Stimulated activated CD8-positive, alpha-beta memory T cell treated with anti-CD3 and anti-CD28 coated beads, Interleukin-2, amount 100 ng/mL, for 48 hours (primary cell): ENCODE results near the gene DAB2IP.

Source experiments
- DNase-seq, 2 donors: peaks; one replicate each; pipeline ENCODE4 v3.0.0-alpha.2; 2020; ENCODE audit warnings: low read depth in 2 of 2

Gene DAB2IP

DNA sequence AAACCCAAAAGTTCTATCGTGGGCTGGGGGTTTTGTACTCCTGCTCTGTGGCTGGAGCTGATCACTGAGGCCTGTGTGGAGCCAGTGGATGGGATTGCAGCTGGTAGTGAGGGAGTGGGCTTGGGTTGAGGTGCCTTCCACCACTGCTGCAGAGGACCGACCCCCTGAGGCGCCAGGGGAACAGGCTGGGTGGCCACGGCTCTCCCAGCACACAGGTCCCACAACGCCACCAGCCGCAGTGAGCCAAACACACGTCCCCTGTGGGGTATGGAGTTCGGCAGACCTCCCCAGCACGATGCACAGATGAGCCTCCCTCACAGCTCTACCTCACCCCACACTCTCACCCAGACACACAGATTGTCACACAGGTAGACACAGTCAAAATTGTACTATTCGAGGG, 109.1 kb downstream of the DAB2IP start:
- DNase-seq: no peak

DNA sequence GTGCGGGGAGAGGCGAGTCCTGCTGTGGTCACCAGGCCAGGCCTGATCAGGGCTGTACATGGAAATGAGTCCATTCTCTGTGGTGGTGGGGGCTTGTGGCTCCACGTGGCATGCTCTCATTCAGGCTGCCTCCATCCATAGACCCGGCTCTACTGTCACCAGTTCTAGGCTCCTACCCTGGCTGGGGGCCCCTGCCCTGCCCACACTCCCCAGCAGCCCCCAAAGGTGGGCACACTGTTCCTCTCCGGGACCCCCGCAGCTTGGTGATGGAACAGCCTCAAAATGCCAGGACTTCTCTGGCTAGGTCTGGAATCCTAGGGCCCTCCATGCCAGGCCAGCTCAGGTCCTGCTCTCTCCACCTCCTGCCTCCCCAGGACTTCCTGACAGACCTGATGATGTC, 111.7 kb downstream of the DAB2IP start:
- DNase-seq: no peak

DNA sequence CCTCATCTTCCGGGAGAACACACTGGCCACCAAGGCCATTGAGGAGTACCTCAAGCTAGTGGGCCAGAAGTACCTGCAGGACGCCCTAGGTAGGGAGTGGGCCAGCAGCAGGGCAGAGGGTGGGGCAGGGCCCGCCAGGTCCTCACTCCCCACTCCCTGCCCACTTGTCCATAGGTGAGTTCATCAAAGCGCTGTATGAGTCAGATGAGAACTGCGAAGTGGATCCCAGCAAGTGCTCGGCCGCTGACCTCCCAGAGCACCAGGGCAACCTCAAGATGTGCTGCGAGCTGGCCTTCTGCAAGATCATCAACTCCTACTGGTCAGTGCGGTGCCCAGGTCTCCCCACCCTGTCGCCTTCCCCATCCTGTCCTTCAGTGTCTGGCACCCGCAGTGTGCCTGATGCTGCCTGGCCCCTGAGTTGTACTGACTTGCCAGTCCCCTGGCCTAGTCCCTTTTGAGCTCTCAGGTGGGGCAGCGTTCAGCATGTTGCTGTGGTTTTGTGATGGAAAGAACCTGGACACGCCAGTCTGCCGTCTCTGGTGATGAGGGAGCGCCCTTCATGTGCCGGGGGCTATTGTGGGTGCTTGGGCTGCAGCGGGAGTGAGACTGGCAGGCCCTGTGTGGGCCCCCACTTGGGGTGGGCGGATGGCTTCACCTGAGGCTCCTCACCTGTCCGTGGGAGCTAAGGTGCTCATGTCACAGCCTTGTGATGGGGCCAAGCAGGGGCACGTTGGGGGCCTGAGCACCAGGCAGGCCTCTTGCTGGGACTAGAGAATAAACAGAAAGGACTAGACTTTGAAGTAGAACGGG, 112.3 kb downstream of the DAB2IP start:
- no peak for DNase-seq

DNA sequence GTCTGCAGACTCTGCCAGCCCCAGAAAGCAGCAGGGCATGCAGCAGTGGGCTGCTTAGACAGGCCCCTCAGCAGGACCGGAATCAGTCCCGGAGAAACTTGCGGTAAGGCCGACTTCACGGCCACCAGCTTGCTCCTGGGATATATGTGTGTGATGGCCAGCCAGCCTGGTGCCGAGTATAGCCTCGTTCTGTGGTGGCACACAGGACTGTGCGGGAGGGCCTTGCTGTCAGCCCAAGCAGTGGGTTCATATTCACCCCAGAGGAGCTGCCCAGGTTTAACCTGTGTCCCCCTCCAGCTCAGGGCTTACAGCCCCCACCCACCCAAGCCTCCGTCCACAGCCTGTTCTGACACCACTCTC, 112.9 kb downstream of the DAB2IP start:
- DNase-seq: no peak

DNA sequence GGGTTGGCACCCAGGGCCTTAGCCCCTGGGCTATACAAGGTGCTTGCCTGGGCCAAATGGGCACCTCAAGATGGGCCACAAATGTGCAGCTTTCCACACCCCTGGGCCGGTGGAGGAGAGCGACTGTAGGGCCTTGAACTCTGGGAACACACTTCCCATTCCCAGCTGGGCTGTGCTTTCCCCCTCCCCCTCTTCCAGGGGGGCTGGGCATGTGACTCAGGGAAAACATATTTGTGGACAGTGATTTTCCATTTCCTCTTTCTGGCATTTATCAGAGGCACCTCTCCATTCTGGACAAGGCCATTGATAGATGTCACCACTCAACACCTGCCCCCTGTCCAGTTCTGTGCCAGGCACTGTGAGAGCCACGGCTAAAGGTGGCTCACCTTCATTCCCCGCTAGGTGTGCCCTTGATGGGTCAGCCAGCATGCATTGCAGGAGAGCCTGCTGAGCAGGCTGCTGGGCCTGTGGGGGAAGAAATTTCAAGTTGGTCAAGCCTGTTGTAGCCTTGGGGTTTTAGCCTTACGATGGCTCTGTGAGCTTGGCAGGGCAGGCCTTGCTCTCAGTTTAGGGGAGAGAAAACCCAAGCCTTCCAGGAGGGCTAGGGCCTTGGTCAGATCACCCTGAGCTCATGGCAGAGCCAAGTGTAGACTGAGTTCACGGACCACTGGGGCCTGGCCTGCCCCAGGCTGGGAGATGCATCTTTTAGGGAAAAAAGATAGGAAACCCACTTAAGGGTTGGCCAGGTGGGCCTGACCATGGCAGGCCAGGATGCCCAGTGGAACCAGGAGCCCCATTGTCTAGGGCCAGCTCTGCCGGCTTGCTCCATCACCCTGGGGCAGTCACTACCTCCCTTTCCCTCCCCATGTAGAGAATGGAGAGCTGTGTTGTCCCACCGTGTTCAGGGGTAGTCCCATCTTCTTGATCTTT, 113.9 kb downstream of the DAB2IP start:
- DNase-seq: no peak

DNA sequence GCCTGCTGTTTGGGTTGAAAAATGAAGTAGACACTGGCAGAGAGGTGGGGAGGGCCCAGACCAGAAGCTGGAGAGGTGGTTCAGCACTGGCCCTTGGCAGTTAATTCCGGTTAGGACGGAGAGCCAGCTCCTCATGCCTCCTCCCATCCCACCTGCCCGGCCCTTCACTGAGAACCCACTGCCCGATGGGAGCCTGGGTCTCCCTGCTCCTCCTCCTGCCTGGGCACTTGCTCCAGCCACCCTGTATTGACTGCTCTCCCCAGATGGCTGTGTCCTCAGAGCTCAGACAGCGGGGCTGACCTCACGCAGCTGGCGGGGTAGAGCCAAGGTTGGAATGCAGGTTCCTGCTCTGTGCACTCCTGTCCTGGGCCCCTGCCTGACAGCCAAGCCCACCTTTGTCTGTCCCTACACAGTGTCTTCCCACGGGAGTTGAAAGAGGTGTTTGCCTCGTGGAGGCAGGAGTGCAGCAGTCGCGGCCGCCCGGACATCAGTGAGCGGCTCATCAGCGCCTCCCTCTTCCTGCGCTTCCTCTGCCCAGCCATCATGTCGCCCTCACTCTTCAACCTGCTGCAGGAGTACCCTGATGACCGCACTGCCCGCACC, 114.7 kb downstream of the DAB2IP start:
- DNase-seq: no peak

DNA sequence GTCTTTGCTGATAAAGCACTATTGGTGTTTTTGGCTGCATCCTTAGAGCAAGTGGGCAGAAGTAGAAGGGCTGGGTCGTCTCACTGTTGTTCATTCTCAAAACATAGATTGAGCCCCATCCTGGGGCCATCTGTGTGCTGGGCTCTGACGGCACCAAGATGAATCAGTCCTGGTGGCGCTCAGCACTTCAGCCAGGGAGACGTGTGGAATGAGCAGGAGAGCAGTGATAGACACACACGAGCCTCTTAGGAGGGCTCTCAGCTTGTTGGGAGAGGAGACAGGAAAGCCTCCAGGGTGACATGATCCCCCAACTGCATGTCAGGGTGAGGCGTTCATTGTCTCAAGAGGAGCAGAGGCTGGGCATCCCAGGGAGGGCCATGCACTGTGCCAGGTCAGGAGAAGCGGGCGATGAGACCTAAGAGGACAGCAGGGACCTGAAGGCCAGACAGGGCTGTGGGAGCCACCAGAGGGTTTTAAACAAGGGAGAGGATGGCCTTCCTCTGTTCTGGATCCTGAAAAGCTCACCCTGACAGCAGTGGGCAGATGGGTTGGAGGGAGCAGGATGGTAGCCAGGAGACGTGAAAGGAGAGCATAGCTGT, 115.8 kb downstream of the DAB2IP start:
- DNase-seq: no peak

DNA sequence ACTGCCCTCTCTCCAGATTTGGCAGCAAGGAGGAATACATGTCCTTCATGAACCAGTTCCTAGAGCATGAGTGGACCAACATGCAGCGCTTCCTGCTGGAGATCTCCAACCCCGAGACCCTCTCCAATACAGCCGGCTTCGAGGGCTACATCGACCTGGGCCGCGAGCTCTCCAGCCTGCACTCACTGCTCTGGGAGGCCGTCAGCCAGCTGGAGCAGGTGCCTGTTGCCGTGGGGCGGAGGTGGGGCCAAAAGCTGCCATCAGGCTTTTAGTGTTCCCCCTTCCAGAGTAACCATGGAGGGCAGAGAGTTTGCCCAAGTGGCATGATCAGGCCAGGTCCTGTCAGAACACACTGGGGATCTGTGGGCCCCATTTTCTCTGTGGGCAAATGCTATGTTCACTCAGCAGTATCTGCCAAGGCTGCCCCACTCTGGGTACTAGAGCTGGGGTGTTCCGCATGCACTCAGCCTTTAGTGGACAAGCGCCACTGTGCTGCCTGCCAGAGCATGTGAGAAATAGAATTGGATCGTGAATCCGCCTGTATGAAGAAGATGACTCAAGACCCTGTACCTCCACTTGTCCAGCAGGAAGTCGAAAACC, 117.1 kb downstream of the DAB2IP start:
- DNase-seq: no peak

DNA sequence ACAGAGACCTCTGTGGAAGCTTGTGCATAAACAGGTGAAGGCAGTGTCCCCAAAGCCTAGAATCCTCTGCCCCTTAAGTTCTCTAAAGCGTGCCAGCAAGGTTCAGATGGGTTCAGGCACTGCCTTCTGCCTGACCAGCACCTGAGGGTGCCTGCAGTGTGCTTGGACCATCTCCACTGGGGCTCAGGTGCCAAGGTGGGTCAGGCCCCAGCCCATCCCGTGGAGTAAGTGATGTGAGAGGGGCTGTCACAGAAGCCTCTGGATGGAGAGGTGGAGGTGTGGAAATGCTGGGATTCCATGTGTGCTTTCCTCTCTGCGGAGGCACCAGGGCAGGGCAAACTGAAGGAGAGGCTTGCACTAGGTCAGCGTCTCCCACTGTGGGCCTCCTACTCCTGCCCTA, 118.5 kb downstream of the DAB2IP start:
- no peak for DNase-seq

DNA sequence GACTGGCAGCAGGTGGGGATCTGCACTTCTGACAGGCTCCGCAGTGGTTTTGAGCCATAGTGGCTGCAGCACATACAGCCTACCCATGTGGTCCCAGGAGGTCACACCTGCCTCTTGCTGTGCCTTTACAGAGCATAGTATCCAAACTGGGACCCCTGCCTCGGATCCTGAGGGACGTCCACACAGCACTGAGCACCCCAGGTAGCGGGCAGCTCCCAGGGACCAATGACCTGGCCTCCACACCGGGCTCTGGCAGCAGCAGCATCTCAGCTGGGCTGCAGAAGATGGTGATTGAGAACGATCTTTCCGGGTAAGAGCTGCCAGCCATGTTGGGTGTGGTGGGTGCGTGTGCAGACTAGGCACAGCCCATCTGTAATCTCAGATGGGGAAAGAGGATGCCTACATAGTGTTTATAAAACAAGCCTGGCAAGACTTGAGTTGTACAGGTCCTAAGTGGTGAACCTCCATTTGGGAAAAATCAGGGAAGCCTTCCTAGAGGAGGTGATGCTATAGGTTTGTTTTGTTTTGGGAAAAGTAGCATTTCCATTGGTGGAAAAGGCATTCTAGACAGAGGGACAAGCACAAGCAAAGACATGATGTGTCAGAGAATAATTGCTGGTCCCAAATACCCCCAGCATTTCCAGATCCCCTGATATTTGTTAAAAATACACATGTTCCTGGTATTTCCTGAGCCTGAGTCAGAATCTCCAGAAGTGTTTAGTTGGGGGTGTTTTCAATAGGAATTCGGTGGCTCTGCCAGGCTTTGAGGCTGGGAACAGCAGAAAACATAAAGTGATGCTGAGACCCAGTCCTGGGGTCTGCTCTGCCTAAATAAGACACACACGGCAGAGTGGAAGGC, 119.2 kb downstream of the DAB2IP start:
- DNase-seq: no peak

DNA sequence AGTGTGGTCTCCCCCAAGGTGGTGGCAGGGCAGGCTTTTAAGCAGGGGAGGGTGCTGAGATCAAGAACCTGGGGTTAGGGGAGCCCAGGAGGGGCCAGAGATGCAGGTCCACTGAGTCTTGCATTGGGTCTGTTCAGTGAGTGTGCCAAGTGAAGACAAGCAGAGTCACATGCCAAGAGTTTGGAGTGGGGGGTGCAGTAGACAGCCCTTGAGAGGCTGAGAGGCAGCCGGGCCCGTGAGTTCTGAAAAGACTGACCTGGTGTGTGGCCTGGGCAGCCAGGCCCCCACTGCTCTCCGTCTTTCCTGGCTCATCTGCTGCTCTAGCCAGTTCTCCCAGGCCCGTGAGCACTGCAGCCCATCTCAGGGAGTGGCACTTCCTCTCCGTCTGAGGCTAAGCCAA, 120.0 kb downstream of the DAB2IP start:
- DNase-seq: no peak

DNA sequence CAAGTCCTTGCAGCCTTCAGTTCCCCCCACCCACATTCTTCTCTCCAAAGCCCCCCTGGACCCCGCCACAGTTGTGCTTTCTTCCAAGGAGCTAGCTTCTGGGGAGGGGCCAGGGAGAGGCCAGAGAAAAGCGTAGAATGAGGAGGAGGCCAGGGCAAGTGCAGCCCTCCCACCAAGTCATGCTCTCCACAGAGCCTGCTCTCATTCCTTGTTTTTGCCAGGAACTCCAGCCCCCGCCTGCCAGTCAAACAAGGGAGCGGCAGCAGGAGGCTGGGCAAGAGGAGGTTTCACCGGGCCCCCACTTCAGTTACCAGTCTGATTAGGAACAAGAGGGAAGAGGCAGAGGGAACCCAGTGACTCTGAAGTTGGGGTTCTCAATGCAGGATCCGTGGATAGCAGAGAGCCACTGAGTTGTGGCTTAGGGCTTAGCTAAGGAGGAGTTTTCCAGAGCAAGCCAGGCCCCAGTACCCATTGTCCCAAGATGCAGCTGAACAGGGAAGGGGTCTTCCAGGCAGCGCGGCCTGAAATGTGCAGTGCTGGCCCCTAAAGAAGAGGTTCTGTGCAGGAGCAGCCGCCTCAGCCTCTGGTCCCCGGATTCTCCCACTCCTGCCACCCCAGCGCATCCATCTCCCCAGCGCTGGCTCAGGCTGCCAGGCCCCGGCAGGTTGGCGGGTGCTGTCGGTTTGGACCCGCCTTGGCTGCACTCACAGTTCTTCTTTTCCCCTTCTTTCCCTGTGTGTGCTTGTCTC, 120.6 kb downstream of the DAB2IP start:
- DNase-seq: no peak

DNA sequence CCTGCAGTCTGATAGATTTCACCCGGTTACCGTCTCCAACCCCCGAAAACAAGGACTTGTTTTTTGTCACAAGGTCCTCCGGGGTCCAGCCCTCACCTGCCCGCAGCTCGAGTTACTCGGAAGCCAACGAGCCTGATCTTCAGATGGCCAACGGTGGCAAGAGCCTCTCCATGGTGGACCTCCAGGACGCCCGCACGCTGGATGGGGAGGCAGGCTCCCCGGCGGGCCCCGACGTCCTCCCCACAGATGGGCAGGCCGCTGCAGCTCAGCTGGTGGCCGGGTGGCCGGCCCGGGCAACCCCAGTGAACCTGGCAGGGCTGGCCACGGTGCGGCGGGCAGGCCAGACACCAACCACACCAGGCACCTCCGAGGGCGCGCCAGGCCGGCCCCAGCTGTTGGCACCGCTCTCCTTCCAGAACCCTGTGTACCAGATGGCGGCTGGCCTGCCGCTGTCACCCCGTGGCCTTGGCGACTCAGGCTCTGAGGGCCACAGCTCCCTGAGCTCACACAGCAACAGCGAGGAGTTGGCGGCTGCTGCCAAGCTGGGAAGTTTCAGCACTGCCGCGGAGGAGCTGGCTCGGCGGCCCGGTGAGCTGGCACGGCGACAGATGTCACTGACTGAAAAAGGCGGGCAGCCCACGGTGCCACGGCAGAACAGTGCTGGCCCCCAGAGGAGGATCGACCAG, 121.3 kb downstream of the DAB2IP start:
- no peak for DNase-seq

DNA sequence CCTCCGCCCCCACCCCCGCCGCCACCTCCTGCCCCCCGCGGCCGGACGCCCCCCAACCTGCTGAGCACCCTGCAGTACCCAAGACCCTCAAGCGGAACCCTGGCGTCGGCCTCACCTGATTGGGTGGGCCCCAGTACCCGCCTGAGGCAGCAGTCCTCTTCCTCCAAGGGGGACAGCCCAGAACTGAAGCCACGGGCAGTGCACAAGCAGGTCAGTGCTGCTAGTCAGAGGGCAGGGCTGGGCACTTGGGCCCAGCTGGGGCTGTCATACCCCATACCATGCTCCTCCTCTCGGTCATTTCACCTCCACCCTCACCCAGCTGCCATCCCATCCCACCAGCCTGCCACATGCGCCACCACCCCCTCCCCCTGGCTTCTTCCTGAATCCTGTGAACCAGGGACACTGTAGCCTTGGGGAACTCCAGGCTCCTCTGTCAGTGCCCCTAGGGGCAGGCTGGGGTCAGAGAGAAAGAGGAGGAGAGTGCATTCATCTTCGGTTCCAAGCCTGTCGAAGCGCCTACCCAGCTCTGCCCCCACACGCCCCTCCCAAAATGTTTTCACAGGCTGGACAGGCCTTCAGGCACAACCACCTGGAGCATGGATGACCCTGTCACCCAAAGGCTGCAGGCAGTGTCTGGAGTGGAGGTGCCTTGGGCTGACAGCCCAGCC, 122.0 kb downstream of the DAB2IP start:
- no peak for DNase-seq

DNA sequence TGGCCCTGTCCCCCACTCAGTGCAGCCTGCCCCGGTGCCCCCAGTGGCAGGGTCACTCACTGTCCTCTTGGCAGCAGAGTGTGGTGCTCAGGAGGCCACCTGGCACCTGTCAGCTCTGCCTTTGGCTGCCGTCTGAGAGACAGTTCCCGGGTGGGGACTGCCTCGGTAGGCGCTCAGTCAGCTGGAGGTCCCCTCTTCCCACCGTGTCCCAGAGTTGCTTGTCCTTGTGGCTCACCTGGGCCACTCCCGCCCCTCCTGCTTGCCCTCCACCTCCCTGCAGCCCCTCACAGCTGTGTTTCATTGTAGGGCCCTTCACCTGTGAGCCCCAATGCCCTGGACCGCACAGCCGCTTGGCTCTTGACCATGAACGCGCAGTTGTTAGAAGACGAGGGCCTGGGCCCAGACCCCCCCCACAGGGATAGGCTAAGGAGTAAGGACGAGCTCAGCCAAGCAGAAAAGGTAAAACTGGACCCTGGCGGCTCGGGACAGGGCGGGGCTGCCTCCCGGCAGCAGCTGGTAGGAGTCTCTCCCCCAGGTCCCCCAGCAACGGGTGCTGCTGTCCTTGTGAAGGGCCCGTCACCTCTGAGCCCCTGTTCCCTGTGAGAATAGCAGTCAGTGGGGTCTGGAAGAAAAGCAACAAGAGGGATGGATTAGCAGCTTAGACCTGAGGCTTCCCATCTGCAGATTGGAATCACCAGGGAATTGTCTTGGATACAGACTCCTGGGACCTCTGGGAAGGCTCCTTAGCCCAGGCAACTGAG, 122.7 kb downstream of the DAB2IP start:
- DNase-seq: no peak

DNA sequence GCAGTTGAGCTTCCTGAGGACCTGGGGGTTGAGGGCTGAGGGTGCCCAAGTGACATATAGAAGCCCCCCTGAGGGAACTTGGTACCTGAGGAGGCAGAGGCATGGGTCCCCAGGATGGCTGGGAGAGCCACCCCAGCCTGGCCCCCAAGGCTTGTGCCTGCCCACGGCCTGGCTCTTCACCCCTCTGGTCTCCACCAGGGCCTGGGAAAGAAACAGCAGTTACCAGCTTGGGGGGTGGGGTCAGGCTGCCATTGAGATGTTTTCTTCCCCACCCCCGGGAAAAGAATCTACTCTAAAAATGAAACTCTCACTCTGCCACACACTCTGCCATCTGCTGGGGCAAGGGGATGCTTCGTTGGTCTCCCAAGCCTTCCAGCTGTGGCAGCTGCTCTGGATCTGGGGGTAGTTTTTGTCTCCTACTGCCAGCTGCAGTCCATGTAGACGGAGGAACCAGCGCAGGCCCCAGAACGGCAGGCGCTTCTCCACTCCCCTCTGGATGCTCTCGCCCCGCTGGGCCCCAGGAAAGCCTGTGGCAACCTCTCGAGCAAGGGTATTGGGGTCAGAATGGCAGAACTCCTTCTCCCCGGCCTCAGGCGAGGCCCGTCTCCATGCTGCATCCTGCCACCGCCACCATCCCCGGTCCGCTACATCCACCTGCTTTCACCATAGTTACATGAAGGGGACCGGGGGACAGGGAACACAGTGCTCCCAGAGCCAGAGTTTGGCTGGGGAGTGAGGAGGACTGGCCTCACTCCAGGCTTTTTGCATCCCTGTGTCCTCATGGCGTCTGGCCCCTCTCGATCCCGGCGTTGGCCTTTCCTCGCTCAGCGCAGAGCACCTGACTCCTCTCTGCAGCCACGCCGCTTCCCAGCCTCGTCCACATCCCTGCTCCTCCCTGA, 123.5 kb downstream of the DAB2IP start:
- DNase-seq: no peak
